ENCODE results near the gene STK16.

- TF ChIP-seq POLR2A (IDR thresholded peaks at IDR 0.05) (no peak), POLR2AphosphoS5 (IDR thresholded peaks at IDR 0.05) (no peak)
- TF ChIP-seq, protein P1, sequence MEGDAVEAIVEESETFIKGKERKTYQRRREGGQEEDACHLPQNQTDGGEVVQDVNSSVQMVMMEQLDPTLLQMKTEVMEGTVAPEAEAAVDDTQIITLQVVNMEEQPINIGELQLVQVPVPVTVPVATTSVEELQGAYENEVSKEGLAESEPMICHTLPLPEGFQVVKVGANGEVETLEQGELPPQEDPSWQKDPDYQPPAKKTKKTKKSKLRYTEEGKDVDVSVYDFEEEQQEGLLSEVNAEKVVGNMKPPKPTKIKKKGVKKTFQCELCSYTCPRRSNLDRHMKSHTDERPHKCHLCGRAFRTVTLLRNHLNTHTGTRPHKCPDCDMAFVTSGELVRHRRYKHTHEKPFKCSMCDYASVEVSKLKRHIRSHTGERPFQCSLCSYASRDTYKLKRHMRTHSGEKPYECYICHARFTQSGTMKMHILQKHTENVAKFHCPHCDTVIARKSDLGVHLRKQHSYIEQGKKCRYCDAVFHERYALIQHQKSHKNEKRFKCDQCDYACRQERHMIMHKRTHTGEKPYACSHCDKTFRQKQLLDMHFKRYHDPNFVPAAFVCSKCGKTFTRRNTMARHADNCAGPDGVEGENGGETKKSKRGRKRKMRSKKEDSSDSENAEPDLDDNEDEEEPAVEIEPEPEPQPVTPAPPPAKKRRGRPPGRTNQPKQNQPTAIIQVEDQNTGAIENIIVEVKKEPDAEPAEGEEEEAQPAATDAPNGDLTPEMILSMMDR (IDR thresholded peaks at IDR 0.05 in 8 of 11, conservative IDR thresholded peaks at IDR 0.05 in 3 of 11) = no peak
Observed at GRCh38 chr2:219285373-219285735, 40.1 kb downstream of the STK16 start.
